Measurements from ENCODE around the gene RAB34.

GRCh38 chr17:28717578-28718332, at the start of gene RAB34:
- TF ChIP-seq CTCF (conservative IDR thresholded peaks at IDR 0.05) = no peak
- no peak for TF ChIP-seq ZFX (IDR thresholded peaks at IDR 0.05)
